ENCODE data around the gene NUDT15.

DNA sequence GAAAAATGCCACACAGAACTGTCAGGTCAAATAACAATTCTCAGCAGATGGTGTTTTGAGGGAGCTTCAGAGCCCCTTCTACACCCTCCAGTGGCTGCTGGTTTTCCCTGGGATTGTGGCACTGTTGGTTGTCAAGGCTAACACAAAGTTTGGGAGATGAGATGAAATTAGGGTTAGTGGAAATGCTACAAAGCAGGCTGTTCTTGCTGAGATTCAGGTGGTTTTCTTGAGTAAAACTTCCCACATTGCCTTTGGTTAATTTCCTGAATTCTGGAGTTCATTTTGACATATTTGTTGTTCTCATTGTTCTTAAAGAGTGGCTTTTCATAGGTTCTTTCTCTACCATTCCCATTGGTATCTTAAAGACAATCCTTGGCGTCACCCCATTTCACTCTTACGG, 35.3 kb downstream of the NUDT15 start:
- no peak for TF ChIP-seq CTCF (IDR thresholded peaks at IDR 0.05)
- TF ChIP-seq POLR2A (IDR thresholded peaks at IDR 0.05): no peak

All from thyroid gland (tissue), 4 donors.